Measurements from ENCODE around the gene DUOX1.
"Not testable (repeated sequence)": the region's sequence is repeated elsewhere in the genome, so short reads cannot be mapped to it uniquely, and the experiment has no call there.

The DUOX1 gene

DNA sequence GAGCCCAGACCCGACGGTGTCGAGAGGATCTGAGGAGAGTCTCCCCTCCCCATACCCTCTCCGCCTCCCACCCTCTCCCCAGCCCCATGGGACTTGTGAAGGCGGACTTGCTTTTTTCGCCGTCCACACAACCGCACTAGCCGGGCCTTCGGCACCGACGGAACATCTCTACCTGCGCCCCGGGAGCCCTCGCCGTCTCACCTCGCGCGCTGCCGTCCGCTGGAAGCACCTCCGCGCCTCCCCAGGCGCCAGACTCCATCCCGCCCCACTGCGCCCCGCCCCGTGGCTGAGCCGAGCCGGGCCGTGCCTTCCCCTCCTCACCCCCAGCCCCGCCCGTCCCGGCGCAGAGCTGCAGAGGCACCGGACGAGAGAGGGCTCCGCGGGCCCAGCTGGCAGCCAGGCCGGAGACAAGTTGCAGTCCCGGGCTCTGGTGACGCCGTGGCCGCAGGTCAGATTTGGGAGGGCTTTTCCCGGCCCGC, at the start of gene DUOX1, which contains the start of gene DUOXA1:
DUOX1 (plus strand) TSS at position 344 of the 479 bp plus-strand sequence. CDS start 1,973 bp downstream, outside the sequence.
DUOXA1 (minus strand) TSS at position 229 of the 479 bp plus-strand sequence. CDS start 6,865 bp downstream, outside the sequence.
- DNase-seq = peak; percentile 30

DNA sequence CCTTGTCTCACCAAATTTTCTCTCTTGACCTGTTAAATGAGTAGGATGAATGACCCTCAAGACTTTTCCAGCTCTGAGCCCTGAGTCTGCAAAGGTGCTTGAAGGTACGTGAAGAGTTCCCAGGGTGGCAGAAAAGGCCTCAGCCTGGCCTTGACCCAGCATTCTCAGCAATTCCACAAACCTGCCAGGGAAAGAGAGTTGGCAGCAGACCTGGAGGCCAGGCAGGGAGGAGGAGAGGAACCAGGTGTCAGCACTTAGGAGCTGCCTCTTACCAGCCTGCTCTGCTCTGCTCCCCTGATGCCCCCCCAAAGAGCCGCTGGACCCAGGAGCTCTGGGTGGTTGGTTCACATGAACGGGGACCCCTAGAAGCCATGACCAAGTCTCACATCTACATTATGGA, 49.2 kb upstream of the DUOX1 start:
- not testable (repeated sequence) for DNase-seq

DNA sequence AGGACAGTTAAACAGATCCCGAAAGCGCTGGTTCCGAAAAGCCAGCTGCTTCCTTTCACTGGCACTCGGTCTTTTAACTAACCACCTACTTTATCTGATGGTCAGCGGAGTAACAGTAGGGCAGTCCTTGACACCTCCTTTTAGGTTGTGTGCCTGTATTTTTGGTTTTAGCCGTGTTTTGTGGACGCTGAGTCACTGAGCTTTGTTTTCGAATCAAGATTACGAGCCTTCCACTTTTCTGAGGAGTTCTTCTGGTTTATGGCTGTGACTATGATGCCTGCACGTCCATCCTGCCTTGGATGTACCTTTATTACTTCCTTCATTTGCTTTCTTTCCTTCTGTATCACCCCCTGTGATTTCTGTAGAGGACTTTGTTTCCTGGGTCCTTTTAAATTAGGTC, 47.4 kb upstream of the DUOX1 start:
- DNase-seq = not testable (repeated sequence)

DNA sequence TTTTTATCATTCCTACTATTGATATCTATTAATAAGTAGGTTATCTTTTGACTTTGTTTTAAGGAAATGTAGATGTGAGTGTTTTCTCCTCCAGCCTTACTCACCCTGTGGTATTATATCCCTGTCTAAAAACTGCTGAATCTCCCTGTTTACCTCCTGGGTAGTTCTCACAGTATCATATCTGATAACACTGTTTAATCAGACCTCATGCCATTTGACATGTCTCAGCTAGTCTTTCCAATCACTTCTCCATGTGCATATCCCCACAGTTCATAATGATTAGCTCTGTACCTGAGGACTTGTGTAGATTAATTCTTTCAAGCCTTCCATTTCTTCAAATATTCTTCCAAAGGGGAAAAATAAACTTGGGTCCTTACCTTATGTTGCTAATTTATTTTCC, 46.6 kb upstream of the DUOX1 start:
- no peak for DNase-seq

DNA sequence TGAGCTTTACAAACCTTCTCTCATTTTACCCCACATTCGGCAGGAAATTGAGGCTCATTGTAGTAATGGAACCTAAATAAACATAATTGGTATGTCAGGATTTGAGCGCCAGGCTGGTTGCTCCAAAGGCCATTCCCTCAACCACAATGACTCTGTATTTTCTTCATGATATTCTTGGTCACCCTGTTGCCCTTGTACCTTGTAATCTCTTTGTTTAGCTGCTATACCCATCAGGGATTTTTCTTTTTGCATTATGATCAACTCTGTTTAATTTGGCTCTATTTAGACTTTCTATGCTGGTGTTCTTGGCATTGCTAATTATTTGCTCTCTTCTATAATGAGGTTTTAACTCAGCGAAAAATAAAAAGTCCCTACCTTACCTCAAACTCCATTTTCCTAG, 45.6 kb upstream of the DUOX1 start:
- DNase-seq = no peak

DNA sequence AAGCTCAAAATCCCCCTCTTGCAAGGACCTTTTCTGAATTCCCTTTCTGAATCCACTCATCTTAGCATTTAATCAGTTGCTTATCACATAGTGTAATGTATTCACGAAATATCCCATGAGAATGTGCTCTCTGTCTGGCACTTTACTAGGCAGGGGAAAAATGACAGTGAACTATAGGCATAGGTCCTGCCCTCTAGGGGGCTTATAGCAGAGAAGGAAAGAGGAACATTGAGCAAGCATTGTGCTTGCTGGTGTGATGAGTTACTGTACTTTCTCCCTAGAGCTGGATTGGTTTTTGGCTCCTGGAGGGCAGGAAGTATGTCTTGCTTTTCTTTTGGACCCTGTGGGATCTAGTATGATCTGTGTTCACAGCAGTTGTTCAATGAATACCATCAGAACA, 42.3 kb upstream of the DUOX1 start:
- no peak for DNase-seq

DNA sequence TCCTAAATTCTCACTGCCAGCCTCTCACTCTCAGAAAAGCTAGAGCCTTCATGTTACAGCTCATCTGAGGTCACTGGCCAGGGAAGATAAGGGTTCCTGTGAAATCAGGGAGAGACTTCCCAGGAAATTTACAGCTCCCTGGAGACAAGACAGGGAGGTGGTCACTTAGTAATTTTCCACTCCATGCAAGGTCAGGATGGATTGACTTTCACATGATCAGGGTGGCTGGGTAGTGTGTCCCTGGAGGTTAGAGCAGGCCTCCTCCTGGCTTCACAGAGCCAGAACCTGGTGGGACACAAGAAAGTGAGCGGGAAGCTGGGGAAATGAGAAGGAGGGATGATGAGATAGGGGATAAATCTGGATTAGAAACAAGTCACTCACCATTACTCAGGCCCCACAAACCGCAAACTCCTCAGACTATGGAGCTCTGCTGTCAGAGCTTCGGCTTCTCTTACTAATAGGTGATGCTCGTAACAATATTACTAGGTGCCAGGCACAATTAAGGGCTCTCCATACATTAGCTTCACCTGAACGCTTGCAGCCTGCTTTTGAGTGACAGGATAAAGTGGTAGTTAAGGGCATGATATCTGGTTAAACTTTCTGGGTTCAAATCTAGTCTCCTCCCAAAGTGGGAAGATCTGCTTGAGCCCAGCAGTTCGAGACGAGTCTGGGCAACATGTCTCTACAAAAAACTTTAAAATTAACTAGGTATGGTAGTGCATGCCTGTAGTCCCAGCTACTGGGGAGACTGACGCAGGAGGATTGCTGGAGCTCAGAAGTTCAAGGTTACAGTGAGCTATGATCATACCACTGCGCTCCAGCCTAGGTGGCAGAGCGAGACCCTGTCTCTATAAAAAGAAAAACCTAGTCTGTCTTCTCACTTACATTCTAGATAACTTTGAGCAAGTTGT, 40.7 kb upstream of the DUOX1 start:
- DNase-seq = no peak

DNA sequence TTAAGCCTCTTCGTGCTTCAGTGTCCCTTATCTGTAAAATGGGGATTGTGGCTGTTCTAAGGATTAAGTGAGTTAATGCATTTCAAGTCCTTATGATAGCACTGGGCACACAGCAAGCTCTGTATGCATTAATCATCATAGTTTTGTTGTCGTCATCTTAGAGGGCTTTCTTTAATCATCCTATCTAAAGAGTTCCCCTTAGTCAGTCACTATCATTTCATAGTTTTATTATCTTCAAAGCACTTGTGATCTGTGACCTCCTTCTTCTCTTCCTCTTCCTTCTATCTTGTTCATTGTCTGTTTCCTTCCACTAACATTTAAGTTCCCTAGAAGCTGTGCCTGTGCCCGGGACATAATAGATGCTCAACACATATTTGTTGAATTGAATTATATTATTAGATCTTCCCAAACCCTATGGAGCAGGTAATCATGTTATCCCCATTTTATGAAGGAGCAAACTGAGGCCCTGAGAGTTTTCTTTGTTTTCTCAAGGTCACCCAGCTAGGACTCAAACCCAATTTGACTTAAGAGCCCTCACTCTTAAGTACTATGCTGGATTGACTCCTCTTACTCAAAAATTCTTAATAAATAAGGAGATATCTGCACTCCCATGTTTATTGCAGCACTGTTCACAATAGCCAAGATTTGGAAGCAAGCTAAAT, 40.0 kb upstream of the DUOX1 start:
- DNase-seq = no peak

DNA sequence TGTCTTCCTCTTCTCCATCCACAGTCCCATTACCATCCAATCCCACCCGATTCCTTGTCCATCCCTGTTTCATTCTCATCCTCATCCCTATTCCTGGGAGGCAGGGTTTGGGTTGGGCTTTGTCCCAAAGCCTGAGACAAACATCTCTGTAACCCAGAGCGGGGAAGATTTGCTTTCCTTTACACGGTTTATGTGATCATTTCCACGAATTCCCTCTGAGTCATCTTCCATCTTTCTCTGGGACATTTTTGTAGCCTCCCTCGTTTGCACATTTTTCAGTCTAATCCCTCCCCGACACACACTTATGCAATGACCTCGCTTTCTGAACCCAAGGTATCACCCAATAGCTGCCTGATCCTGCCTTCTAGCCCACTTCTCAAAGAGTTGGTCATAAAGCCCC, 38.6 kb upstream of the DUOX1 start:
- no peak for DNase-seq

DNA sequence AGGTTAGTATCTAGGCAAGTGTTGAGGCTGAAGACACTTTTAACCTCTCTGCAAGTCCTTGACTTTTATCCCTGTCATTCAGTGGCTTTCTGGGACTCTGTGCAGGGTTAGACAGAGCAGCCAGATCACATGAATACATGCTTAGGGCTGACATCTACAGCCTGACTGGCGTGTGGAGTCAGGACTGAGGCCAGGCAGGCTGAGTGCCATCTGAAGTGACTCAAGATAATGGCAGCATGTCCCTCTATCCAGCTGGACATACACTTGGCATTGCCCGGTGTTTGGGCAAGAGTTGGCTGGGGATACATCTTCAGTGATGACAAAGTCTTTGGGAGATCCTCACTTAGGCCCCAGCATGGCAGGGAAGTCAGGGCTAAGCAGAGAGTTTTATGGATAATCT, 38.2 kb upstream of the DUOX1 start:
- DNase-seq = no peak

DNA sequence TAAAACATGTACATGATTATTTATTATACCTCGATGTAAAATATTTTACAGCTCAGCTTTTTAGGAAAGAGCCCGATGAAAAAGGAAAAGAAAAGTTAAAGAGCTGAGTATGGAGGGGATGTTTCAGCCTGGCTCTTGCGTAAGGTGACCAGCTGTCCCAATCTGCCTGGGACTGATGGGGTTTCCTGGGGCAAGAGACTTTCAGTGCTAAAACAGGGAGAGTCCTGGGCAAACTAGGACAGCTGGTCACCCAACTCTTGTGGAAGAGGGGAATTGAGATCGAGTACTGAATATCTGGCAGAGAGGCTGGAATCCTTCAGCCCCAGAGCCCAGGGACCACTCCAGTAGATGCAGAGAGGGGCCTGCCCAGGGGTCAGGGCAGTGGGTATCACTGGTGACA, 36.8 kb upstream of the DUOX1 start:
- no peak for DNase-seq

DNA sequence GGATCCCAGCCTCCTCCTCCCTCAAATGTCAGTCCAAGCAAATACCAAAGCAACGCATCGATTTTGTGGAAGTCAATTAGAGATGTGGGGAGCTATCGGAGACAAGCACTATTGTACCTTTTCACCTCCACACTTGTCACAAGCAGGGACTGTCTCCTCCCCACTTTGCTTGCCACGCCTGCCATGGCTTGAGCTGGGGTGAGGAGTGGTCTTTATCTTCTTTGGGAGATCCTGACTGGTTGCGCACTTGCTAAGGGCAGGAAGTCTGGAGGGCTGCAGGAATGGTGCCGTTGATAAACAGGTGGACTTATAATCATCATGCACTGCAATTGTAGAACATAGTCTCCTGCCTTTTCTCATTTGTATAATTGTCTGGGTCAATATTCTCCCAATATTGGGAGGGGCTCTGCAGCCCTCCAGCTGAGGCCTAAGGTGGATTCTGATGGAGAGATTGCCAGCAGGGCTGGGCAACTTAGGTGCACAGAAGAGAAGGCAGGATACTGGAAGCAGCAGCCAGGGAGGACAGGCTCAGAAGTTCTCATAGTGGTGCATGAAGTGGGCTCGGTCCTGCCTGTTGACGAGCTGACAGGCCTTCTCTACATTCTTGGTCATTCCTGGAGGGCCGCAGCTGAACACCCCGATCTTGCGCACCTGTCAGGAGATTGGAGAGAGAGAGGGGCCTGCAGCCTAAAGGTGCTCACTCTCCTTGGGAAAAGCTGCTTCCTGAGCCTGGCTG, 36.0 kb upstream of the DUOX1 start:
- no peak for DNase-seq

DNA sequence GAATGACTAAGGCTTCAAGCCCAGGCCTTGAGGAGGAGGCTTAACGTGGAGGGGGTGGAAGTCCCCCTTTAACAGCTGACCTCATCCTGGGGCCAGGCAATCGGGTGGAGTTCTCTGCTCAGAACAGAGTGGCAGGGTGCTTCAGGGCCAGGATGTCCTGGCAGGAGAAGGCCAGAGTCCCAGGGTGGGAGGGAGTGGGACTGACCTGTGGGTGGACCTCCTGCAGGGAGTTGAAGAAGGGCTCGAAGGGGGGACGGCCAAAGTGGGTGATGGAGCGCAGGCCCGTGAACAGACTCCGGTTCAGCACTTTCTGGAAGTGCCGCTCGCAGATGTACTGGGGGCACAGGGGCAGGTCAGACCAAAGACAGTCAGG, 35.5 kb upstream of the DUOX1 start:
- no peak for DNase-seq

DNA sequence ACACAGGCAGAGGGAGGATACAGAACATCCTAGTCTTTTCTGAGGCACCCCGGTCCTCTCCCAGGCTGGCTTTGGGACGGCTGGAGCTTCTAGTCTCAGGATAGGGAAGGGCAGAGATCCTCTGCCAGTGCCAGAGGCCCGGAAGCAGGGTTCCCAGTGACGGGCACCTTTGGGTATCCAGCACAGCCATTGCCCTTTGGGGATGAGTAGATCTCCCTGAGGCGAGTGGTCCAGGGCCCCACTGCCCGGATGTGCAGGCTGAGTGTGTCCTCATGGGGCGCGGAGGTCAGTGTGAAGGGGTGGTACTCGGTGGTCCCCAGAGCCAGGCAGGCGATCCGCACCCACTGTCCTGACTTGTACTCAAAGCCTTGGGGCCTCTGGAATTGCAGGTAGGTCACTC, 34.1 kb upstream of the DUOX1 start:
- no peak for DNase-seq

DNA sequence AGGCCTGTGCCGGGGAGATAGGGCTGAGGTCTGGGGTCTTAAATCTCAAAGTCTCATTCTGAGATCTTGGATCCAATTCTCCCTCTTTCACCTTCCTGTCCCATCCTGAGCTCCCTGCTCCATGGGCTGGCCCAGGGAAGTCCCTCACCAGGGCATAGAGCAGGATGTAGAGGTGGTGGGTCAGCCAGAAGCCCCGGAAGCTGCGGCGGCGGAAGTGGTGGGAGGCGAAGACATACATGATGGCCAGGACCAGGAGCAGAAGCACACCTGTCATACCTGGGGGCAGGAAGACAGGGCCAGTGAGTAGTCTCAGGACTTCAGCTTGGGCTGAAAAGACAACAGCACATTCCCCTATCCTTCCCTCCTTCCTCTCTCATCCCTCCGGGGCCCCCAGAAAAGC, 32.3 kb upstream of the DUOX1 start:
- DNase-seq = no peak

DNA sequence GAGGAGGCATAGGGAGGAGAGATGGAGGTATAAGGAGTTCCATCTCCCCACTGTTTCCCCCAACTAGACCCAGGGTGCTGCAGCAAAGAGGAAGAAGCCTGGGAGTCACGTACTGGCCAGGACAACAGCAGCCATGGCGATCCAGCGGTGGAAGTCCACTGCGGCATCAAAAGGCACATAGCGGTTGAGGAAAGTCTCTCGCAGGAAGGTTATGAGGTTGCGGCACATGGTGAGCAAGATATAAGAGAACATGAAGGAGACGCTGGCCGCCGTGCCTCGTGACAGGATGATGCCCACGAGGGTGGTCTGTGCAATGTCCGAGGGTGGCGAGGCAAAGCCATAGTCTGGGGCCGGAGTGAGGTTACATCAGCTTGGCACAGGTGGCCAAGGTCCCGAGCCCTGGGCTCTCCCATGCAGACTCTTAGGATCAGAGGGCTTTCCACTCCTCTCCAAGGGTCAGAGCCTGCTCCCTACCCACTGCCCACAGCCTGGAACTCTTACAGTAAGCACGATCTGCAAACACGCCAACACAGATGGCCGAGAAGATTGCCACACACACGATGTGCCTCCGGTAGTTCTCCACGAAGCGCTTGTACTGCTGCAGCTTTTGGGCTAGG, 30.1 kb upstream of the DUOX1 start:
- DNase-seq = no peak

DNA sequence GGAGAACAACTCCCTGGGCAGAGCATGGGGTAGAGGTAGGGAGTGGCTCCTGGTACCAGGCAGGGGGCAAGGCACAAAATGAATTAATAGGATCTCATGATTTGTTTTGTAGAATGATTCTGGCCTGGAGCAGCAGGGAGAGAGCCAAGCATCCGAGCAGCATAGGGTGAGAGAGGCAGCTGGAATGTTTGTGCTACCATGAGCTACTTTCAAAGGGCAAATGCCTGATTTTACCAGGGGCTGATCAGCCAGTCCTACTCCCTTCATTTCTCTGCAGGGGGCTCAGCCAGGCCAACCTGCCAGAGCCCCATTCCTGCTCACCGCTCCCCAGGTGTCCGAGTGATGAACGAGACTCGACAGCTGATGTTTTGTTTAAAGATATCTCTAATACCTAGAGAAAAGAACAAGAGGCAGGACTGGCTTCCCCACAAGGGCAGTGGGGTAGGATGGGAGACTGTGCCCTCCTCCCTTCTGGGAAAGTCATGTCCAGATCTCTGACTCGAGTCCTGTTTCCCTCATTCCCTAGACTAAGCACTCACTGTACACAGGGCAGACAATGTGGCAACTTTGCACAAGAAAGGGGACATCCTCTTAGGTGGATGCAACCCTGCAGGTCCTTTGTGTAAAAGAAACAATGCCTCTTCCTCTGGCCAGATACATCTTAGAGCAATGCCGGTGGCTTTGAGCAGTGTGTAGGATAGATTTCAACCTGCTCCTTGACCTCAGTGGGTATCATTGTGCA, 28.7 kb upstream of the DUOX1 start:
- DNase-seq = no peak

DNA sequence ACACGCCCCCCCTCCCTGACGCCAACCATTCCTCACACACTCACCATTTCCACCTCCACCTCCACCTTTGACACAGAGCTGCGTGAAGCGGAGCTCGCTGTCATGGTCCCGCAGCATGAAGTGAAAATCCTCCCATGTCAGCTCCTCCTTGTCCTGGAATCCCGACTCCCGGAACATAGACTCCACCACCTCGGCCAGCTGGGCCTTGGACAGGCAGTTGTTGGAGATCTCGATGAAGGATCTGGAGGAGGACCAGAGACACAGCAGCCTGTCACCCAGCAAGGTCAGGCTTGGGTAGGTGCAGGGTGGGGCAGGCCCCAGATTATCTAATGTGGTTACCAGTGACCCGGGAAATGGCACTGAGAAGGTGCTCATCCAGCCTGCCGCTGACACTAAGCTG, 28.0 kb upstream of the DUOX1 start:
- no peak for DNase-seq

DNA sequence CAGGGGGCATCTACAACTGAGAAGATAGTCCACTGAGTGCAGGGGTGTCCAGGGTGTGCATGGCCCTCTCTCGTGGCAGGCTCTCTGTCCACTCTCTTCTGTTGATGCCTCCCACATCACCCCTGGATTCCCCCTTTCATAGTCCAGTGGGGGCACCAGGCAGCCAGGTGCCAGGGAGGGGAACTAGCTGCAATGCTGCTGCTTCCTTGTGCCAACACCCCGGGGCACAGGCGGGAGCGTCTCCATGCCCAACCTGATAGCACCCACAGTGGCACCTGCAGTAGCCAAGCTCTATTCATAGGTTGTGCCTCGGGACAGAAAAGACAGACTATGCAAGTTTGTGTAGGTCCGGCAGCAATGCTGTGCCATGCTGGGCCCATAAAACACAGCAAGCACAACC, 27.6 kb upstream of the DUOX1 start:
- DNase-seq = no peak

DNA sequence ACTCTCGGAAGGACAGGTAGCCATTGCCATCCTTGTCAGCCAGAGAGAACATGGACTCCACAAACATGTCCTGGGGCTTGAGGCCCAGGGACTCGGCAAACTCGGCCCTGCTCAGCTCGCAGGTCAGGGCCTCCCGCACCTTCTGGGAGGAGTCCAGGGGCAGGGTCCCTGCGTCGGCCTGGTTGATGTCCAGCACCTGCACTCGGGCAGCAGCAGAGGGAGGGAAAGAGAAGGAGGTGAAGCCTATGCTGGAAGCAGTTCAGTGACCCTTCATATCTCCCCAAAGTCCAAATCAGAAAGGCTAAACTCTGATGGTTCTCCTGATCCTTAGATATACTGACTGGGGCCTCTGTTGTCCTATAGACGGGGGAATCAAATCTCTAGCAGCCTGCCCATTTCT, 25.6 kb upstream of the DUOX1 start:
- not testable (repeated sequence) for DNase-seq

DNA sequence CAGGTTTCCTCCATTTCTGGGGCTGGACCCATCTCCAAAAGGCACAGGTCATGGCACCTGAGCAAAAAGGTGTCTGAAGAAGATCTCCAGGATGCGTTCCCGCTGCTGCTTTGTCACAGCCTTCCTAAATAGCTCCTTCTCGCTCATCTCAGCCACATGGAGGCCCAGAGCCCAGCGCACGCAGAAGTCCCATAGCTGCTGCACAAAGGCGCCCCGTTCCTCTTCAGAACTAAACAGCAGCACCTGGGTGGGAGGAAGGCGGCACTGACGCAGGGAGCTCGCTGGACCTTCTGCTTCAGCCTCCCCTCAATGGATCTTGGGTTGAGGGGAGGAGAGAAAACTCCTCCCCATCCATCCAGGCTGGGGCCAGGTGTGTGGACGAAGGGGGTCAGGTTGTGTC, 24.2 kb upstream of the DUOX1 start:
- DNase-seq = no peak

All from activated CD4-positive, alpha-beta T cell treated with anti-CD3 and anti-CD28 coated beads, Interleukin-2, Interleukin-6, amounts not matched to agents 100 ng/mL and 50 ng/mL, durations not matched to agents 16 hours and 8 hours (primary cell).